ENCODE results near the gene TMEM120B.

DNA sequence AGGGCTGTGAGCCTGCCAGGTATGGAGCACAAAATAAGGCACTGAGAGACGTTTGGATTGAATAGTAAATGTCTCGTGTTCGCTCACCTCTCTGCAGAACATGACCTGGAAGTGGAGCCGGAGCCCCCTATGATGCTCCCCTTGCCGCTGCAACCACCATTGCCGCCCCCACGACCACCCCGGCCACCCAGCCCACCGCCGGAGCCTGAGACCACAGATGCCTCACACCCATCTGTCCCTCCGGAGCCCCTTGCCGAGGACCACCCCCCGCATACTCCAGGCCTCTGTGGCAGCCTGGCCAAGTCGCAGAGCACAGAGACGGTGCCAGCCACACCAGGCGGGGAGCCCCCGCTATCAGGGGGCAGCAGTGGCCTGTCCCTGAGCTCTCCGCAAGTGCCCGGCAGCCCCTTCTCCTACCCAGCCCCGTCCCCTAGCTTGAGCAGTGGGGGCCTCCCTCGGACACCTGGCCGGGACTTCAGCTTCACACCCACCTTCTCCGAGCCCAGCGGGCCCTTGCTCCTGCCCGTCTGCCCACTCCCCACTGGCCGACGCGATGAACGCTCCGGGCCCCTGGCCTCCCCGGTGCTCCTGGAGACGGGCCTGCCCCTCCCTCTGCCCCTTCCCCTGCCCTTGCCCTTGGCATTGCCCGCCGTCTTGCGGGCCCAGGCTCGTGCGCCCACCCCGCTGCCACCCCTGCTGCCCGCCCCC is 110.0 kb downstream of the TMEM120B start:
- no peak for TF ChIP-seq POLR2A (IDR thresholded peaks at IDR 0.05)
- TF ChIP-seq, protein P1, sequence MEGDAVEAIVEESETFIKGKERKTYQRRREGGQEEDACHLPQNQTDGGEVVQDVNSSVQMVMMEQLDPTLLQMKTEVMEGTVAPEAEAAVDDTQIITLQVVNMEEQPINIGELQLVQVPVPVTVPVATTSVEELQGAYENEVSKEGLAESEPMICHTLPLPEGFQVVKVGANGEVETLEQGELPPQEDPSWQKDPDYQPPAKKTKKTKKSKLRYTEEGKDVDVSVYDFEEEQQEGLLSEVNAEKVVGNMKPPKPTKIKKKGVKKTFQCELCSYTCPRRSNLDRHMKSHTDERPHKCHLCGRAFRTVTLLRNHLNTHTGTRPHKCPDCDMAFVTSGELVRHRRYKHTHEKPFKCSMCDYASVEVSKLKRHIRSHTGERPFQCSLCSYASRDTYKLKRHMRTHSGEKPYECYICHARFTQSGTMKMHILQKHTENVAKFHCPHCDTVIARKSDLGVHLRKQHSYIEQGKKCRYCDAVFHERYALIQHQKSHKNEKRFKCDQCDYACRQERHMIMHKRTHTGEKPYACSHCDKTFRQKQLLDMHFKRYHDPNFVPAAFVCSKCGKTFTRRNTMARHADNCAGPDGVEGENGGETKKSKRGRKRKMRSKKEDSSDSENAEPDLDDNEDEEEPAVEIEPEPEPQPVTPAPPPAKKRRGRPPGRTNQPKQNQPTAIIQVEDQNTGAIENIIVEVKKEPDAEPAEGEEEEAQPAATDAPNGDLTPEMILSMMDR (IDR thresholded peaks at IDR 0.05), result no peak

Data from breast epithelium (tissue), 3 donors.